OCI-LY3 (cell line): ENCODE data around the gene RCAN3.
A peak's percentile ranks its signal among the peaks of the same experiment; 100 is the strongest.

Source experiments
- H2AFZ ChIP-seq: fragments of 200-600, 300-600 bp; shearing (Covaris generic); 2 replicates; pipeline ENCODE4 v1.6.0; 2014; ENCODE audit warnings: antibody characterized with exemption, low read depth, low read length
- H3K27ac ChIP-seq: fragments of 200-600, 300-600 bp; sonication (generic); 2 replicates; pipeline ENCODE4 v1.5.1; 2014; ENCODE audit warnings: mild to moderate bottlenecking, low read length, moderate library complexity, mixed read lengths
- H3K27me3 ChIP-seq: fragments of 200-600, 300-600 bp; sonication (generic); 2 replicates; pipeline ENCODE4 v1.6.1; 2014; ENCODE audit warnings: low read depth, low read length, mixed read lengths
- H3K36me3 ChIP-seq: fragments of 200-600, 300-600 bp; sonication (generic); replicated peaks from 2 replicates; pipeline ENCODE3; 2014; ENCODE audit warnings: low read depth, low read length, mixed read lengths
- H3K4me1 ChIP-seq: fragments of 300-600, 200-600 bp; sonication (generic); 2 replicates; pipeline ENCODE4 v1.6.1; 2014; ENCODE audit warnings: low read length, mixed read lengths
- H3K4me2 ChIP-seq: fragments of 200-600, 300-600 bp; sonication (generic); 2 replicates; pipeline ENCODE4 v1.6.1; 2014; ENCODE audit warnings: low read length, mixed read lengths
- H3K4me3 ChIP-seq: fragments of 300-600, 200-600 bp; sonication (generic); 2 replicates; pipeline ENCODE4 v1.5.1; 2014; ENCODE audit warnings: antibody characterized with exemption, mild to moderate bottlenecking, low read length, moderate library complexity
- H3K79me2 ChIP-seq: fragments of 300-600, 200-600 bp; shearing (Covaris generic); 2 replicates; pipeline ENCODE4 v1.6.1; 2014; ENCODE audit warnings: mild to moderate bottlenecking, low read length, mixed read lengths
- H3K9ac ChIP-seq: fragments of 300-600, 200-600 bp; shearing (Covaris generic); 2 replicates; pipeline ENCODE4 v1.6.0; 2014; ENCODE audit warnings: mild to moderate bottlenecking, low read length, moderate library complexity
- H3K9me3 ChIP-seq: fragments of 200-600, 300-600 bp; shearing (Covaris generic); 2 replicates; pipeline ENCODE4 v1.6.1; 2014; ENCODE audit warnings: low read length, mixed read lengths; ENCODE audit not compliant: insufficient read depth
- H4K20me1 ChIP-seq: fragments of 200-600, 300-600 bp; sonication (generic); 2 replicates; pipeline ENCODE4 v1.6.1; 2016; ENCODE audit warnings: low read length, mixed read lengths; ENCODE audit not compliant: insufficient read depth
- EZH2phosphoT487 ChIP-seq: fragments of 200-600 bp; shearing (Covaris generic); IDR thresholded peaks from 2 replicates; pipeline ENCODE4 v1.6.1; 2018; ENCODE audit warnings: antibody characterized with exemption, mixed run types, low read depth
- TF ChIP-seq, protein P1 (sequence below): fragments of 200-600, 300-600 bp; sonication (generic); IDR thresholded peaks from 2 replicates; pipeline ENCODE4 v1.5.1; 2014; ENCODE audit warnings: antibody characterized with exemption, low read length, low read depth

The RCAN3 gene

GRCh38 chr1:24558455-24558854, 55.8 kb downstream of the RCAN3 start:
- Histone ChIP-seq H3K9me3 (no peaks in the 10 kb centered on the region), H3K9ac (no peak overlapping the region), H3K36me3 (no peaks in the 10 kb centered on the region), H3K27me3 (peaks cover 7% of the 10 kb centered on the region; the same call in 1 of the 2 replicates), H3K4me1 (peaks cover 17% of the 10 kb centered on the region), H3K27ac (no peak overlapping the region), H3K4me2 (peak overlapping the region; percentile 50; the same call in 1 of the 2 replicates), H4K20me1 (no peaks in the 10 kb centered on the region), H3K79me2 (no peaks in the 10 kb centered on the region), H2AFZ (no peak overlapping the region), H3K4me3 (no peak overlapping the region)
- TF ChIP-seq EZH2phosphoT487: no peak
- TF ChIP-seq, protein P1, sequence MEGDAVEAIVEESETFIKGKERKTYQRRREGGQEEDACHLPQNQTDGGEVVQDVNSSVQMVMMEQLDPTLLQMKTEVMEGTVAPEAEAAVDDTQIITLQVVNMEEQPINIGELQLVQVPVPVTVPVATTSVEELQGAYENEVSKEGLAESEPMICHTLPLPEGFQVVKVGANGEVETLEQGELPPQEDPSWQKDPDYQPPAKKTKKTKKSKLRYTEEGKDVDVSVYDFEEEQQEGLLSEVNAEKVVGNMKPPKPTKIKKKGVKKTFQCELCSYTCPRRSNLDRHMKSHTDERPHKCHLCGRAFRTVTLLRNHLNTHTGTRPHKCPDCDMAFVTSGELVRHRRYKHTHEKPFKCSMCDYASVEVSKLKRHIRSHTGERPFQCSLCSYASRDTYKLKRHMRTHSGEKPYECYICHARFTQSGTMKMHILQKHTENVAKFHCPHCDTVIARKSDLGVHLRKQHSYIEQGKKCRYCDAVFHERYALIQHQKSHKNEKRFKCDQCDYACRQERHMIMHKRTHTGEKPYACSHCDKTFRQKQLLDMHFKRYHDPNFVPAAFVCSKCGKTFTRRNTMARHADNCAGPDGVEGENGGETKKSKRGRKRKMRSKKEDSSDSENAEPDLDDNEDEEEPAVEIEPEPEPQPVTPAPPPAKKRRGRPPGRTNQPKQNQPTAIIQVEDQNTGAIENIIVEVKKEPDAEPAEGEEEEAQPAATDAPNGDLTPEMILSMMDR: no peak

DNA sequence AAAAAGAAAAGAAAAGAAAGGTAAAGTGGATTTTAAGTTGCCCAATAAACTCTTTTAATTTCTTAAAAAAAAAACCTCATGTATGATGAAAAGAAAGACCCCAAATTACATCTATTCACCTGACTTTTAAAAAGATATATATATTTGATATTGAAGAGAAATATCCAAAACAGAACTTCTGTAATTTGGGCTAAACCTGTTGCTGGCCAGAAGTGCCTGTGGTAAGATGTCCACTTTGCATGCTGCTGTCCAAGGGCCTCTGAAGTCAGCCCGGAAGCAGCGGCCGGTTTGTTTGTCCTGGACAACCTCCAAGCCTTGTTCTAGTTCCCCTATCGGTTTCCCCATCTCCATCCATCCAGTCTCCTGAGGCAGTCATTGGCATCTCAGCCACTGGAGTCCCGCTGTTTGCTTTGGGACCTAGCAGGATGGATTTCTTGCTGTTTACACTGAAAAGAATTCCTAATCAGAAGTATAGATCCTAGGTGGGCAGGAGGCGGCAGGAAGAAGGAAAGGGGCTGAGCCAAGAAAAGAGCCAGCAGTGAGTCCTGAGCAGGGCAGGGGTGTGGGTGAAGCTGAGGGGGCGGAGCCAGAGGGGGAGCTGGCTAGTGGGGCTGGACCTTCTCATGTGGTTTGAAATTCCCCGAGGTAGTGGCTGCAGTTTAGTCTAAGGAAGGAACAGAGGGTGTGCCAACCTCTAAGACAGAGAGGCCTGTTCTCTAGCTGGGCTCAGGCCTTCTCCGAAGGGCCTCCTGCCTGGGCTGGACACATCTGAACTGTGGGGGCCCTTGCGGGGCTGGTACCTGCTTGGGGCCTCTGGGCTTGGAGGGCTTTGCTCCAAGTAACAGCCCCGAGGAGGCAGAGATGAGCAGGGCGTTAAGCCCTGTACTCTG, 56.5 kb downstream of the RCAN3 start:
- no peak overlapping the region for H3K27ac ChIP-seq

GRCh38 chr1:24560361-24560760, 57.7 kb downstream of the RCAN3 start:
- TF ChIP-seq, protein P1: no peak
- no peak for TF ChIP-seq EZH2phosphoT487

More for the DNA sequence above, 56.5 kb downstream of the RCAN3 start:
- H4K20me1 ChIP-seq: no peaks in the 10 kb centered on the region
- no peak overlapping the region for H3K9ac ChIP-seq
- H3K36me3 ChIP-seq: no peaks in the 10 kb centered on the region
- no peak for TF ChIP-seq EZH2phosphoT487
- TF ChIP-seq, protein P1: no peak
- H3K4me1 ChIP-seq: peaks cover 17% of the 10 kb centered on the region
- no peak overlapping the region for H3K4me3 ChIP-seq
- no peaks in the 10 kb centered on the region for H3K79me2 ChIP-seq
- H3K27me3 ChIP-seq: peaks cover 7% of the 10 kb centered on the region; the same call in 1 of the 2 replicates
- H3K9me3 ChIP-seq: no peaks in the 10 kb centered on the region
- H2AFZ ChIP-seq: no peak overlapping the region
- H3K4me2 ChIP-seq: no peak overlapping the region

DNA sequence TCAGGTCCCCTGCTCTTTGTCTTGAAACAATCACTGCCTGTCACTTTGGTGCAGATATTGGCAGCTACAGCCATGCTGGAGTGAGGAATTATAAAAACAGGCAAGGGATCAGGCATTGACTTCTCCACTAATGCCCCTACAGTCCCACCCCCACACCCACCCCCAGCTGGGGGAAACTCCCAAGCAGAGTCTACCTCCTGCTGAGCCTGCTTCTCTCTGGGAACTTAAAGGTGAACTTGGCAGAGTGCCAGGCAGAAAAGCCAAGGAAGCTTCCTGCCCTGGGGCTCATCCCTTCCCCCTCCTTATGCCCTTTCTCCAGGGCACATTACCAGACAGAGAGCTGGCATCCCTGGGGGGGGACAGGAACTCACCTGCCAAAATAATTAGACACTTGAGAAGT, 60.0 kb downstream of the RCAN3 start:
- Histone ChIP-seq H3K36me3 (no peaks in the 10 kb centered on the region), H2AFZ (no peak overlapping the region), H3K9ac (no peak overlapping the region), H3K4me2 (no peak overlapping the region), H3K4me1 (peaks cover 13% of the 10 kb centered on the region), H3K27me3 (no peaks in the 10 kb centered on the region), H3K9me3 (no peaks in the 10 kb centered on the region), H3K79me2 (no peaks in the 10 kb centered on the region), H3K27ac (no peak overlapping the region), H3K4me3 (no peak overlapping the region), H4K20me1 (no peaks in the 10 kb centered on the region)
- no peak for TF ChIP-seq EZH2phosphoT487
- TF ChIP-seq, protein P1: no peak

More at GRCh38 chr1:24560361-24560760, 57.7 kb downstream of the RCAN3 start:
- no peak overlapping the region for H3K9ac ChIP-seq
- no peaks in the 10 kb centered on the region for H4K20me1 ChIP-seq
- no peak overlapping the region for H3K4me3 ChIP-seq
- no peaks in the 10 kb centered on the region for H3K36me3 ChIP-seq
- no peaks in the 10 kb centered on the region for H3K9me3 ChIP-seq
- peaks cover 17% of the 10 kb centered on the region for H3K4me1 ChIP-seq
- no peak overlapping the region for H2AFZ ChIP-seq
- H3K27ac ChIP-seq: no peak overlapping the region
- H3K4me2 ChIP-seq: no peak overlapping the region
- no peaks in the 10 kb centered on the region for H3K79me2 ChIP-seq
- H3K27me3 ChIP-seq: peaks cover 4% of the 10 kb centered on the region; the same call in 1 of the 2 replicates
